HG03095 (cell line): ENCODE data around the gene SLU7.

ENCODE experiments used
- ATAC-seq: cut with Tn5 transposase; IDR thresholded peaks from one replicate; pipeline ENCODE4 v1.9.1; 2021; ENCODE audit warnings: moderate library complexity; ENCODE audit not compliant: unreplicated experiment

SLU7 gene

DNA sequence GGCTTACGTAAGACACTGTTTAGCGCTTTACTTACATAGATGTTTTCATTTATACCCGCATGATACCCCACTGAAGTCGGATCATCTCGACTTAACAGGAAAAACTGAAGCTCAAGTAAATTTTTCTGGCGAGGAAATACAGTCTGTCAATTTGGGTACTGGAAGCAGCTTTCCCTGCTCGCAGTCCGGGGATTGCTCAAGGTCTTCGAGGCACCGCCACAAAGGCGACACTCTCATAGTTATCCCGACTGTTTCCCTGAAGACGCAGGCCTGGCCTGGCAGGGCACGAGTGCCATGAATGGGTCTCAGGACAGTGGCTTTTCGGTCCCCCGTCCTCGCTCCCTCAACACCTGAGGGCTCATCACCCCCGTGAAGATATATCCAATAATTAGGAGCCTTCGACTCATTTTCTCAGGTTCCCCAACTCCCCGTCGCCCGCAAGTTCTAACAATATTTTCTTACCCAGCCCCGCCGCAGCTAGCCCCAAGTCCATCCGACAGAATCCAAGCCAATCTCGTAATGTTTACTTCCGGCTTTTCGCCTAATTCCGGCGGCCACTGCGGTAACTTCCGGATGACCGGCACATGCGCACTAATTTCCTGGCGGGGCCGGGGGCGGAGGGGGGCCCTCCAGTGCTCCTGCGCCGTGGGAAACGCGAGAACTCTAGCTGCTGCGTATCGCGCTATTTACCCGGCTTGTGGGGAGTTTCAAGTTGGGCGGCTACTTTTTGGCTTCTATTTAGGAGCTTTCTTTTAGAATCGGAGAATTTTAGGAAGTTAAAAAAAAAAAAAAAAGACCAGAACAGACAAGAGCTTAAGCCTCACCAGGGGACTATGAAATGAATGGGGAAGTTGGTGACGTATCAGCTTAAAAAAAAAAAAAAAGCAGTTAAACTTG lies at the start of gene SLU7:
Gene SLU7 (minus strand): TSS at position 521 of the 897 bp plus-strand sequence. CDS start 3,787 bp downstream, outside the sequence.
- ATAC-seq: peak; percentile 60

DNA sequence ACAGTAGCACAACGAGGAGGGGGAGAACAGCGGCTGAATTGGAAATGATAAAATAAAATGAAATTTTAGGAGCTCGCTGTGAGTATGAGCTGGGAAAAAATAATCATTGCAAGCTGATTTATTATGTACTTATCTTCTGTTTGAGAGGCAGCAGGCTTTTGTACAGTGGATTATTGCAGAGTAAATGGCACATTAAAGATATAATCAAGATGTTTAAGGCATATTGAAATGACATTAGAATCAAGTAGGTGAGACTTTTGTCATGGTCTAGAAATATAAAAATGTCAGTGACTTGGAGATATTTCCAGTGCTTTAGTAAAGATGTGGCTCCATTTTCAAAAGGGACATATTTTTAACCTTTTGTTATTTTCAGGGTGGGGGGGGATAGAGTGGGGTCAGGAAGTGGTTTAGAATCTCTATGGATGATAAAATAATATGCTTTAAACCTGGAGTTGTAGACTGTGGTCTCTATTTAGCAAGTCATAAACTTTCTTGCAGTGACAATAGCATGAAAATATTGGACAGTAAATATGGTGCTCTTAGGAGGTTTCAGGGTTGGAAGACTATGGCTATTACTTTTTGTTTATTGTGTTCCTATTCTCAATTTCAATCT lies 49.6 kb upstream of the SLU7 start:
- no peak for ATAC-seq

DNA sequence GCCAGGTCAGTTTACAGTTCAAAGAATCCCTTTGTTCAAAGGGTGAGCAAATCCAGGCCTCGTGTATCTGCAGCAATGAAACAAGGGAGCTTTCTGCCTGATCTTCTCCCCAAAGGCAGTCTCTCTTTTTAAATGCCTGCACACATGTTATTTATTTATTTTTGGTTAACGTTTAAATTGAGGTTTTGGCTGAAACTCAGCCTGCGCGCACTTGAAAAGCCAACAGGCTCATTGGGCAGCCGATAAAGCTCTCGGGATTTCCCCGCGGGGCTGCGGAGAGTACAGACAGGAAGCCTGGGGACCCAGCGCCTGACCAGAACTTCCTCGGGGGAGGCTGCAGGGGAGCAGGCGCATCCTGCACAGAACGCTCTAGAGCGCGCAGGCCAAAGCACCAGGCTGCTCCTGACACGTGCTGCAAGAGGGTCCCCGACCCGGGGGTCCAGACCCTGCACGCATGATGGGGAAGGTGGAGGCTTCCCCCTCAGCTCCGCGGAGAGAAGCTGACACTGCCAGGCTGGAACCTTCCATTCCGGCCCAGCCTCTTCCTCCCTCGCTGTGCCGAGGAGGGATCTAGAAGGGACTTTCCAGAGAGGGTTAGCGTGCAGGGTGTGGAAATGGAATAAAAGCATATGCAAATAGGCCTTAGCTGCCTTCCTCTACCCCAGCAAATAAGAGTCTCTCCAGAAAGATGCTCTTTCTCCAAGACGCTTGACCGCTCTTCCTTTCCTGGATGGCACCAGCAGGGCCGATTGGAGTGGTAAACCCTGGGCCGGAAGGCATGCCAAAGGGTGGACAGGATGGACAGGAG lies 48.9 kb upstream of the SLU7 start:
- ATAC-seq: peak; percentile 93

DNA sequence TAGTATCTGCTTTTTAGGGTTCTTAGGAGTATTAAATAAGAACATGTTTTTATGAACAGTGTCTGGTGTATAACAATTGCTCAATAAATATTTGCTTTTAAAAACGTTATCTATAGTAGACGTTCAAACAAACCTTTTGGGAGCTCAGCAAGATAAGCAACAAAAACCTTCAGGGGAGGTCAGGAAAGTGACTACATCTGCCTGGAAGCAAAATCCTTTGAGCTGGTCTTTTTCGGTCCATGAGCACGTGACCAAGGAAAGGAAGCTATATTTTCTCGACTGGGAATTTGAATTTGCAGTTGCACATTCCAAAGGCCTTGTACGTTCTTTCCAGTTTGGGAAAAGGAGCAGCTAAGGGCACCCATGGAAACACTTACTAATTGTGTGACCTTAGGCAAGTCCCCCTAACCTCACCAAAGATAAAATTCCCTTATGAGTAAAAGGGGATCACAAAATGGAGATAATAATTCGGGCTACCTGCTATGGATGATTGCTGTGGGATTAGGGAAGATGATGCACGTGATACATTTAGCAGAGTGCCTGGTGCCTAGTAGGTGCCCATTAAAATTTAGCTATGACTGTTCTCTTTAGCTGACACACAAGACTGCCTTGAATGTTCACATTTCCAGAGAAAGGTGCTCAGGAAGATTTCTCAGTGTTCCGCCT lies 48.1 kb upstream of the SLU7 start:
- no peak for ATAC-seq

DNA sequence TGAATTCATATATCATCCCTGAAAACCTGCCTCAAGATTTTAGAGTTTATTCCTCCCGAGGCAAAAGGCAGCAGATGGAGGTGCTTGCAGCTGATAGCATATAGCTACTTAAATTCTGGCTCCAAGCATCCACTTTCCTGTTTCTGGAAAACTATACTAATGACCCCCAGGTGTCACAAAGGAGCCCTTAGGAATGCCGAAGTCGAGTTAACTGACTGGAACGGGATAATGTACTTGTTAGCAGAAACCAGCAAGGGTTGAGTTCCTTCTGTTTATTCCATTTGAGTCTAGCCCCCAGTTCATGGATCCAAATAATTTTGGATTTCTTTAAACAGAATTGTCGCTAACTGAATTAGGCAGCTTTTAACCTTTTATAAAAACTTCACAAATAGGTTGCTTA lies 47.2 kb upstream of the SLU7 start:
- ATAC-seq: no peak

DNA sequence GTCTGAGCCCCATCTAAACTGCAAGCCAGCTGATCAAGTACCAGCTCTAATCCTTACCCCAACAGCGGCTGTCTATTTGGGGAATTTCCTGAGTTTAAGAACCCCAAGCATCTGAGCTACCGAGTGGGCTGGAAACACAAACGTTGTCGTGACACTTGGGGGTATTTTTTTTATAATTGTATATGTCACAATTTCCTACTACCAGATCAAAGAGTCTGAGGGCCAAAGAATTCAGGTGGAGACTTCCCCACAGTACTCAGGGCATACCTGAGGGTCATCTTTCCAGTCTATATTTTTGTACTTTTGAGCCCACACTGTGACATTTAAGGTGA lies 45.6 kb upstream of the SLU7 start:
- ATAC-seq: no peak

DNA sequence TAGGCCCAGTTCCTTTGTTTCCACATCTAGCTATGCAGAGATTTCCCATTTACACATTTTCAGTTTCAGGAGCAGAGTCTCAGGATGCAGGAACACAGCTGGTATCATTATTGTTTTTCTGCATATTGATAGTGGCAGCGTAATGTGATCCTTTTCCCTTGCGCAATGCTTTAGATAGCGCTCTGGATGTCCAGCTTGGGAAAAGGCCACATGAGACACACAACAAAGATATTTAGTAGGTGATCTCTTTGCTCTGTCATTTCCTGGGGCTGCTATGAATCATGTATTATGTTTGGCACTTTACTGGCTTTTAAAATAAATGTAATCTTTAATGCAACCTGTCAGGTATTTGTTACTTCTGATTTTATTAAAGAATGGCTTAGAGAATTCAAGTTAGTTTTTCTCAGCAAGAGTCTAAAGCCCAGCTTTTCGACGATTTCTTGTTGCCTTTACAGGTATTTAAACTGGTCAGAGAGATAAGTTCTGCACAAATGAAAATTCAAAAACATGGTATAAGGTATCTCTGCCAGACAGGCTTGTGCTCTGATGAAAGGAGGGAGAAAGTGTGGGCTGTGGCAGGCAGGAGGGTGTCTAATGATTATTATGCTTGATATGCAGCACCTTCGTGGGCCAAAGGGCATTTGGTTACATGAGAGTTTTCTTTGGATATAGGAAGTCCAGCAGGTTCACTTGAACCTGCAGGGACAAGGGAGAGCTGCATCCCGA lies 45.0 kb upstream of the SLU7 start:
- no peak for ATAC-seq

- ATAC-seq: no peak
Measured at GRCh38 chr5:160463227-160463626, 44.3 kb upstream of the SLU7 start.

GRCh38 chr5:160462167-160462566 lies 43.3 kb upstream of the SLU7 start:
- no peak for ATAC-seq

DNA sequence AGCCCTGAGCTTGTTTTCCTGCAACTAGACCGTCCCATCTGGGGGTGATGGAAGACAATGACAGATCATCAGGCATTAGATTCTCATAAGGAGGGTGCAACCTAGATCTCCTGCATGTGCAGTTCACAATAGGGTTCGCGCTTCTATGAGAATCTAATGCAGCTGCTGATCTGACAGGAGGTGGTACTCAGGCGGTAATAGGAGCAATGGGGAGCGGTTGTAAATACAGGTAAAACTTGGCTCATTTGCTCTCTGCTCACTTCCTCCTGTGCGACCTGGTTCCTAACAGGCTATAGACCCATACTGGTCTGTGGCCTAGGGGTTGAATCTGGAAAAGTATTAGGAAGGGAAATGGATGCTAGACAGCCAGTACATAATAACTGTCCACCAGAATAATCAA lies 42.5 kb upstream of the SLU7 start:
- no peak for ATAC-seq

- ATAC-seq: no peak
Measured at GRCh38 chr5:160460377-160461049, 41.6 kb upstream of the SLU7 start.

DNA sequence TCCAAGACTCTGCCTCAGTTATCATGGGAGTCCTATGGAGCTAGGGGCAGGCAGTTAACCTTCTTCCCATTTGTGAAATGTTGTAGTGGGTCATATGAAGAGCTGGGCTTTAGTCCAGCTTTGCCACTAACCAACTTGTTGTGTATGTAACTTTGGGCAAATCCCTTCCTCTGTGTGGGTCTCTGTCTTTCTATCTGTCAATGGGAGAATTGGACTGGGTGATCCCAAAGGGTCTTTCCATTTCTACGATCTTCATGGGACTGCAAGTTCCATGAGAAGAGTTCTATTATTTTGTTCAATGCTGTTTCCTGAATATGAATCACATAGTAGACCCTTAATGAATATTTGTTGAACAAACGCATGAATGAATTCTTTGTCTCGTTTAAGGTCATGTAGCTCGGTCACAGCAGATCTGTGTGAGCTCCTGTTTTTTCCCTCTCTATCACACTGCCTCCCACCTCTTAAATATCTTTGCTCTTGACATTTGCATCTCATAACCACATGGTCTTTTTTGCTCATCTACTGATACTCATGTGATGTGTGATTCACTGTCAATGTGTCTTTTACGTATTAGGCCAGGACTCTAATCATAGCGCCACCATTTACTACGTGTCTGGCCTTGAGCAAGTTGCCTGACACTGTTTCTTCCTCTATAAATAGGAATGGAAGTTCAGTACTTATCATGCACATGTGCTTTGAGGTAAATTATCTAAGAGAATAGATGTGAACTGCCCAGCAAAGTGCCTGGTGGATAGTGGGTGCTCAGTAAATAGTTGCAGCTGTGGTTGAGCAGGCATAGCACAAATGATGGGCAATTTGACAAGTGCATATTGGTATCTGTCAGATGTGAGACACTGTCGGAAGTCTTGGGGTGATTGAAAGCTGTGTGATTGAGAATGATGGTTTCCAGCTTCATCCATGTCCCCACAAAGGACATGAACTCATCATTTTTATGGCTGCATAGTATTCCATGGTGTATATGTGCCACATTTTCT lies 40.2 kb upstream of the SLU7 start:
- ATAC-seq: peak; percentile 74

- ATAC-seq: no peak
Measured at GRCh38 chr5:160457252-160457651, 38.4 kb upstream of the SLU7 start.

DNA sequence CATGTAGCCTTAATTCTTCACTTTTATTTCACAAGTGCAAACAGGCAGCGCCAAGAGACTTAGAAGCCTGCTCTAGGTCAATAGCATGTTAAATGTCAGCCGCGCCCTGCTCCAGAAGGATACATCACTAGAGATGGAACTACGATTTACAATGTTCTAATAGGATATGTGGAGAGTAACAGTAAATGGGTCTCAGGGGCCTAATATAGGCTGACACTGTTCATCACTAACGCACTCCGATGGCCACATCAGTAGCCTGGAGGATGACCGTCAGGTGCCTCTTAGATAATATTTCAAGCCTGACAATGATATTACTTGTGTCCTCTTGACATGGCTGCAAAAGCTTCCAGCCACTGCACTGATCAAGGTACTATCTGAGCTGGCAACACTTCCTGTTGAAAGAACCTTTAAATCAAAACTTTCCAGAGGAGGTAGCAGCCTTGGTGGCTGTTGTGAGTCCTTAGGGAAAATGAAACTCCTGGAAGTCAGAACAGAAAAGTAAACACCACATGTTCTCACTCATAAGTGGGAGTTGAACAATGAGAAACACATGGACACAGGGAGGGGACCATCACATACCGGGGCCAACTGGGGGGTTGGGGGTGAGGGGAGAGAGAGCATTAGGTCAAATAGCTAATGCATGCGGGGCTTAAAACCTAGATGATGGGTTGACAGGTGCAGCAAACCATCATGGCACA lies 37.7 kb upstream of the SLU7 start:
- ATAC-seq: no peak

- no peak for ATAC-seq
Measured at GRCh38 chr5:160455600-160455999, 36.7 kb upstream of the SLU7 start.

GRCh38 chr5:160453751-160454150 lies 34.9 kb upstream of the SLU7 start:
- no peak for ATAC-seq

- ATAC-seq: no peak
Measured at GRCh38 chr5:160452795-160453194, 33.9 kb upstream of the SLU7 start.

- no peak for ATAC-seq
Measured at GRCh38 chr5:160452036-160452435, 33.2 kb upstream of the SLU7 start.
